Keratinocyte (primary cell): ENCODE results near the gene SPATA19.

Source experiments
- EZH2 ChIP-seq: IDR thresholded peaks from one replicate; pipeline ENCODE4 v1.6.1; 2012; ENCODE audit warnings: inconsistent platforms, mild to moderate bottlenecking, low read length, moderate library complexity
- TF ChIP-seq, protein P1 (sequence below), 3 experiments: IDR thresholded peaks in 1 of 3; conservative IDR thresholded peaks in 1 of 3; optimal IDR thresholded peaks in 1 of 3; 2 replicates in 2 of 3; 3 replicates in 1 of 3; pipeline versions ENCODE3 to v1.5.1; 2011; ENCODE audit warnings: low read length in 3 of 3, mild to moderate bottlenecking in 3 of 3, moderate library complexity in 2 of 3, control low read depth in 1 of 3, inconsistent platforms in 1 of 3; ENCODE audit not compliant: insufficient read depth in 2 of 3; ENCODE audit errors: extremely low read depth in 1 of 3

DNA sequence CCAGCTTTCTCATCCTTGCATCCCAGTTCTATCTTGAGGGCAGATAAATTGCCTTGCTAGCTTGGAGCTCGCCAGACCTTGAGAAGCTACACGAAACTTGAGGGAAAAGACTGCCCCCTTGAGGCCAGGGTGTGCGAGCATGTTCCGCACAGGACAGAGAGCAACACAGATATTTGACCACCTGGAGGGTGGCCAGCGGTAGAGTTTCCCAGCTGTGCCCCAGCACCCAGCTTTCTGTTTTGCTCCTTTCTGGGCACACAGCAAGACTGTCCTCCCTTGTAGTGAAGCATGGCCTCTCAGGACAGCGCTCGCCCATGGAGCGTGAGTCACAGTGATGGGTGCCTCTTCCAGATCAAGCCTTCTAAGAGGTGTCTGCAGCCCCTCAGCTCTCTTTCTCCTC lies 23.5 kb downstream of the SPATA19 start:
- no peak for TF ChIP-seq EZH2
- TF ChIP-seq, protein P1, sequence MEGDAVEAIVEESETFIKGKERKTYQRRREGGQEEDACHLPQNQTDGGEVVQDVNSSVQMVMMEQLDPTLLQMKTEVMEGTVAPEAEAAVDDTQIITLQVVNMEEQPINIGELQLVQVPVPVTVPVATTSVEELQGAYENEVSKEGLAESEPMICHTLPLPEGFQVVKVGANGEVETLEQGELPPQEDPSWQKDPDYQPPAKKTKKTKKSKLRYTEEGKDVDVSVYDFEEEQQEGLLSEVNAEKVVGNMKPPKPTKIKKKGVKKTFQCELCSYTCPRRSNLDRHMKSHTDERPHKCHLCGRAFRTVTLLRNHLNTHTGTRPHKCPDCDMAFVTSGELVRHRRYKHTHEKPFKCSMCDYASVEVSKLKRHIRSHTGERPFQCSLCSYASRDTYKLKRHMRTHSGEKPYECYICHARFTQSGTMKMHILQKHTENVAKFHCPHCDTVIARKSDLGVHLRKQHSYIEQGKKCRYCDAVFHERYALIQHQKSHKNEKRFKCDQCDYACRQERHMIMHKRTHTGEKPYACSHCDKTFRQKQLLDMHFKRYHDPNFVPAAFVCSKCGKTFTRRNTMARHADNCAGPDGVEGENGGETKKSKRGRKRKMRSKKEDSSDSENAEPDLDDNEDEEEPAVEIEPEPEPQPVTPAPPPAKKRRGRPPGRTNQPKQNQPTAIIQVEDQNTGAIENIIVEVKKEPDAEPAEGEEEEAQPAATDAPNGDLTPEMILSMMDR (optimal IDR thresholded peaks at IDR 0.05 in 1 of 3, IDR thresholded peaks at IDR 0.05 in 1 of 3, conservative IDR thresholded peaks at IDR 0.05 in 1 of 3; ENCODE audit: extremely low read depth in 1 of 3, insufficient read depth in 2 of 3, low read length in 3 of 3) = peak; percentile 57 to 81 (median 64)
